Esophagus muscularis mucosa (tissue), 4 donors: ENCODE data around the gene AFF3. TPM values are rescaled to one million over a fixed set of nuclear protein-coding genes. Genes with fewer than 3 reads are reported as not detected.

Source experiments
- DNase-seq: peaks from one replicate; pipeline ENCODE4 v3.0.0-alpha.2; 2017; ENCODE audit errors: extremely low spot score
- H3K27ac ChIP-seq, 4 donors: fragments of 200-600 bp; sonication (generic); replicated peaks in 1 of 4; 1 replicate in 3 of 4; 2 replicates in 1 of 4; pipeline ENCODE4 v1.5.1; 2016 to 2019; ENCODE audit warnings: mild to moderate bottlenecking in 1 of 4
- H3K27me3 ChIP-seq, 4 donors: fragments of 200-600 bp; sonication (generic); one replicate each; pipeline versions ENCODE4 v1.5.1 to v1.6.0; 2016 to 2019
- H3K36me3 ChIP-seq, 4 donors: fragments of 200-600 bp; sonication (generic); one replicate each; pipeline ENCODE4 v1.5.1; 2016 to 2019
- H3K4me1 ChIP-seq, 4 donors: fragments of 200-600 bp; sonication (generic); one replicate each; pipeline ENCODE4 v1.5.1; 2016 to 2019
- H3K4me3 ChIP-seq, 4 donors: fragments of 200-600 bp; sonication (generic); 1 replicate in 2 of 4; 2 replicates in 2 of 4; pipeline ENCODE4 v1.5.1; 2016 to 2019; ENCODE audit warnings: mild to moderate bottlenecking in 4 of 4, moderate library complexity in 1 of 4
- H3K9me3 ChIP-seq, 4 donors: fragments of 200-600 bp; sonication (generic); 1 replicate in 3 of 4; 2 replicates in 1 of 4; pipeline ENCODE4 v1.5.1; 2016 to 2019
- EP300 ChIP-seq: sonication (generic); formaldehyde crosslinking; IDR thresholded peaks from one replicate; pipeline ENCODE4 v1.6.1; 2017; ENCODE audit warnings: antibody characterized with exemption
- POLR2A ChIP-seq: fragments of 450-650 bp; IDR thresholded peaks from one replicate; pipeline ENCODE4 v1.6.1; 2017; ENCODE audit warnings: antibody characterized with exemption, moderate library complexity, mild to moderate bottlenecking, low read depth
- POLR2AphosphoS5 ChIP-seq, 2 donors: sonication (generic); formaldehyde crosslinking; IDR thresholded peaks; one replicate each; pipeline ENCODE4 v1.6.1; 2017; ENCODE audit warnings: antibody characterized with exemption in 2 of 2
- WGBS: methylation state at CpG from one replicate; pipeline ENCODE4 v1.1.5; 2018; 5-methylcytosine and 5-hydroxymethylcytosine counted together
- intact Hi-C: fragments of 100-400 bp; cut with DNase I; formaldehyde crosslinking; loops from one replicate; pipeline ENCODE4 v1.15.1; 2023
- total RNA-seq, 4 donors: library from RNA; depleted of rRNA; stranded (reverse); fragments of >200 nt; gene quantifications; one replicate each; pipeline versions ENCODE4 v1.1.0 to v1.2.1, GENCODE V29; 2016
- TF ChIP-seq, protein P1 (sequence below), 3 experiments: fragments of 200-600 bp in 2 of 3; fragments of 450-650 bp in 1 of 3; sonication (generic) in 2 of 3; IDR thresholded peaks; one replicate each; pipeline ENCODE4 v1.5.1; 2017 to 2019; ENCODE audit warnings: antibody characterized with exemption in 3 of 3, mild to moderate bottlenecking in 2 of 3, moderate library complexity in 1 of 3

AFF3 gene
- total RNA-seq, 4 donors from 2014 or later, result 36.4 to 99.5 (median 56.9) TPM

GRCh38 chr2:99648906-99649789, 493.2 kb downstream of the AFF3 start:
- peak; percentile 75 for DNase-seq
- H3K4me1 ChIP-seq, result peaks cover 15 to 38% (median 31%) of the 10 kb centered on the region in 4 donors
- intact Hi-C loops, result no loop called here
- H3K9me3 ChIP-seq, result no peaks in the 10 kb centered on the region
- WGBS, result 52% methylated on average over 13 of the region's 13 CpGs
- H3K27me3 ChIP-seq, result no peaks in the 10 kb centered on the region
- no peak for TF ChIP-seq EP300
- TF ChIP-seq, protein P1, sequence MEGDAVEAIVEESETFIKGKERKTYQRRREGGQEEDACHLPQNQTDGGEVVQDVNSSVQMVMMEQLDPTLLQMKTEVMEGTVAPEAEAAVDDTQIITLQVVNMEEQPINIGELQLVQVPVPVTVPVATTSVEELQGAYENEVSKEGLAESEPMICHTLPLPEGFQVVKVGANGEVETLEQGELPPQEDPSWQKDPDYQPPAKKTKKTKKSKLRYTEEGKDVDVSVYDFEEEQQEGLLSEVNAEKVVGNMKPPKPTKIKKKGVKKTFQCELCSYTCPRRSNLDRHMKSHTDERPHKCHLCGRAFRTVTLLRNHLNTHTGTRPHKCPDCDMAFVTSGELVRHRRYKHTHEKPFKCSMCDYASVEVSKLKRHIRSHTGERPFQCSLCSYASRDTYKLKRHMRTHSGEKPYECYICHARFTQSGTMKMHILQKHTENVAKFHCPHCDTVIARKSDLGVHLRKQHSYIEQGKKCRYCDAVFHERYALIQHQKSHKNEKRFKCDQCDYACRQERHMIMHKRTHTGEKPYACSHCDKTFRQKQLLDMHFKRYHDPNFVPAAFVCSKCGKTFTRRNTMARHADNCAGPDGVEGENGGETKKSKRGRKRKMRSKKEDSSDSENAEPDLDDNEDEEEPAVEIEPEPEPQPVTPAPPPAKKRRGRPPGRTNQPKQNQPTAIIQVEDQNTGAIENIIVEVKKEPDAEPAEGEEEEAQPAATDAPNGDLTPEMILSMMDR (IDR thresholded peaks at IDR 0.05), result no peak
- no peak for TF ChIP-seq POLR2AphosphoS5 (IDR thresholded peaks at IDR 0.05)
- no peak for TF ChIP-seq POLR2A
- peak overlapping the region; percentile 10 to 66 (median 52) for H3K27ac ChIP-seq
- no peak overlapping the region for H3K4me3 ChIP-seq
- no peaks in the 10 kb centered on the region for H3K36me3 ChIP-seq

DNA sequence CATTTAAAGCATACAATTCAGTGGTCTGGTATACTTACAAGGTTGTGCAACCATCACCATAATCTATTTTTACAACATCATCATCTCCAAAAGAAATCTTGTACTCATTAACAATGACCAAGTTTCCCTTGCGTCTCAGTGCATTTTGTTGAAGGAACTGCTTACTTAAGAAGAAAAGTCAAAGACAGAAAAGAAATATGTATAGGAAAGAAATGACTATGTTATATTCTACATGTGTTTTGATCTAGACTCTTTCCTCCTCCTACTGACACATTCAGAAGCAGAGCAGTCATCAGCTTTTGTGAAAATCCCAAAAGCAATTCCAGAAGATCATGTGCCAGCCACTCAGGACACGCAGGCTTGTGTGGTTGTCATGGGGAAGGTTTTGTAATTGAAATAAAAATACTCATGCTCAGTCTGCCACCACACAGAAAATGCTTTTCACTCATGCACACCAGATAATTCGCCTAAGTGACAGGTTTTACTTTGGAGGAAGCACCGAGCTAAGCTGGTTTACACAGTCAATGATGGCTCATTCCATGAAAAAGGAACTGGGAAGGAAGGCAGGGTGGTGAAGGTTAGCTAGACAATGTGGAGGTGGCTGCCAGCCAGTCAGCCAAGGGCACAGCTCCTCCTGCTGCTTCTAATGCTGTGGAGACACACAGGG, 494.1 kb downstream of the AFF3 start:
- no peak for DNase-seq
- intact Hi-C loops, result no loop called here
- Histone ChIP-seq H3K9me3 (no peaks in the 10 kb centered on the region), H3K4me3 (no peak overlapping the region), H3K27ac (peak overlapping the region; percentile 10 to 66 (median 52)), H3K36me3 (no peaks in the 10 kb centered on the region), H3K4me1 (peaks cover 20 to 46% (median 39%) of the 10 kb centered on the region in 4 donors), H3K27me3 (no peaks in the 10 kb centered on the region)
- TF ChIP-seq POLR2AphosphoS5 (IDR thresholded peaks at IDR 0.05), result peak in 1 of 2 donors; percentile 20
- TF ChIP-seq, protein P1 (IDR thresholded peaks at IDR 0.05), result no peak
- WGBS, result 23% methylated on average over 4 of the region's 4 CpGs

DNA sequence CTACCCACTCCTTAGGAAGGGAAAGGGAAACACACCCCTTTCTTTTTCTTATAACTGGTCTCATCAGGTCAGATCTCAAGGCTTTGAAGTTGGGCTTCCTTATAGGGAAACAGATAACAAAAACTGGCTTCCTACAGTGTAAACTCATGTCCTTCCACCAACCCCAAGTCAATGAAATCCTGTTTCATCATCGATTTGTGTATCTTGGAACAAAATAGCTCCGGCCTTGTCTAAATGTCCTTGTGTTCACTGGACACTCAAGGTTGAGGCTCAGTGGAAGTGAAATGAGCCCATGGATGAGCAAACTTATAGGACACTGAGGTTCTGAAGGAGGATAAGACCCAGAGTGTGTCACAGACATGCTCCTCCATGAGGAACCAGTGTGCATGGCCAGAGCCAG, 496.4 kb downstream of the AFF3 start:
- 85% methylated on average over 2 of the region's 2 CpGs for WGBS

GRCh38 chr2:99644419-99644787, 498.0 kb downstream of the AFF3 start:
- no peaks in the 10 kb centered on the region for H3K9me3 ChIP-seq
- no peaks in the 10 kb centered on the region for H3K27me3 ChIP-seq
- H3K27ac ChIP-seq, result no peak overlapping the region
- TF ChIP-seq, protein P1 (IDR thresholded peaks at IDR 0.05), result no peak
- TF ChIP-seq POLR2AphosphoS5 (IDR thresholded peaks at IDR 0.05) (no peak), EP300 (no peak), POLR2A (no peak)
- no peak overlapping the region for H3K4me3 ChIP-seq
- DNase-seq, result peak; percentile 89
- WGBS, result 36% methylated on average over 5 of the region's 5 CpGs
- H3K4me1 ChIP-seq, result peaks cover 24 to 53% (median 42%) of the 10 kb centered on the region in 4 donors
- no peaks in the 10 kb centered on the region for H3K36me3 ChIP-seq
- intact Hi-C loops, result no loop called here

More for the DNA sequence above, 496.4 kb downstream of the AFF3 start:
- peak; percentile 64 for DNase-seq
- Histone ChIP-seq H3K9me3 (no peaks in the 10 kb centered on the region), H3K27ac (no peak overlapping the region), H3K36me3 (no peaks in the 10 kb centered on the region), H3K27me3 (no peaks in the 10 kb centered on the region), H3K4me3 (no peak overlapping the region), H3K4me1 (peaks cover 20 to 47% (median 41%) of the 10 kb centered on the region in 4 donors)
- no peak for TF ChIP-seq POLR2A
- TF ChIP-seq, protein P1 (IDR thresholded peaks at IDR 0.05), result no peak
- TF ChIP-seq EP300, result no peak
- no peak for TF ChIP-seq POLR2AphosphoS5 (IDR thresholded peaks at IDR 0.05)
- intact Hi-C loops, result no loop called here
